Pons (tissue), 1 donor: ENCODE measurements around the gene ANP32D.
"Not testable (repeated sequence)": the region's sequence is repeated elsewhere in the genome, so short reads cannot be mapped to it uniquely, and the experiment has no call there.

Source experiments
- DNase-seq: peaks from one replicate; pipeline ENCODE4 v3.0.0-alpha.2; 2016; ENCODE audit warnings: low spot score

The ANP32D gene

GRCh38 chr12:48472259-48472658 lies at the start of gene ANP32D:
Gene ANP32D (plus strand): TSS chr12:48472559. CDS start chr12:48472665, 106 bp downstream.
- DNase-seq: no peak

GRCh38 chr12:48423171-48423570 lies 49.2 kb upstream of the ANP32D start:
- no peak for DNase-seq

- DNase-seq: no peak
These were observed 47.7 kb upstream of the ANP32D start for GRCh38 chr12:48424644-48425043.

GRCh38 chr12:48434016-48434415 lies 38.3 kb upstream of the ANP32D start:
- not testable (repeated sequence) for DNase-seq

GRCh38 chr12:48441069-48441468 lies 31.3 kb upstream of the ANP32D start:
- DNase-seq: no peak

- DNase-seq: no peak
These were observed 30.0 kb upstream of the ANP32D start for GRCh38 chr12:48442179-48442847.

- DNase-seq: no peak
These were observed 26.8 kb upstream of the ANP32D start for GRCh38 chr12:48445538-48445937.

GRCh38 chr12:48446161-48446776 lies 26.1 kb upstream of the ANP32D start:
- no peak for DNase-seq

GRCh38 chr12:48447755-48448154 lies 24.6 kb upstream of the ANP32D start:
- no peak for DNase-seq

GRCh38 chr12:48451372-48451771 lies 21.0 kb upstream of the ANP32D start:
- no peak for DNase-seq

GRCh38 chr12:48452961-48453360 lies 19.4 kb upstream of the ANP32D start:
- DNase-seq: not testable (repeated sequence)

GRCh38 chr12:48454667-48455066 lies 17.7 kb upstream of the ANP32D start:
- DNase-seq: peak; percentile 22

- no peak for DNase-seq
These were observed 17.2 kb upstream of the ANP32D start for GRCh38 chr12:48455116-48455515.

- no peak for DNase-seq
These were observed 13.1 kb upstream of the ANP32D start for GRCh38 chr12:48459259-48459658.

- not testable (repeated sequence) for DNase-seq
These were observed 3.3 kb upstream of the ANP32D start for GRCh38 chr12:48469027-48469426.

- DNase-seq: no peak
These were observed 702 bp downstream of the ANP32D start for GRCh38 chr12:48473061-48473460.

GRCh38 chr12:48474497-48474896 lies 2.1 kb downstream of the ANP32D start:
- not testable (repeated sequence) for DNase-seq

- no peak for DNase-seq
These were observed 9.8 kb downstream of the ANP32D start, which contains the start of gene C12orf54 for GRCh38 chr12:48482198-48482597. Gene C12orf54 (plus strand): TSS chr12:48482498. CDS start chr12:48483297, 799 bp downstream.

GRCh38 chr12:48482930-48483329 lies 10.6 kb downstream of the ANP32D start:
- no peak for DNase-seq

- DNase-seq: no peak
These were observed 13.9 kb downstream of the ANP32D start for GRCh38 chr12:48486261-48486660.

- DNase-seq: no peak
These were observed 14.3 kb downstream of the ANP32D start for GRCh38 chr12:48486679-48487078.

- DNase-seq: no peak
These were observed 16.7 kb downstream of the ANP32D start for GRCh38 chr12:48489012-48489411.

- not testable (repeated sequence) for DNase-seq
These were observed 17.1 kb downstream of the ANP32D start for GRCh38 chr12:48489456-48489855.

GRCh38 chr12:48500281-48500680 lies 27.9 kb downstream of the ANP32D start:
- DNase-seq: not testable (repeated sequence)
